Prostate gland (tissue), 2 donors: ENCODE measurements around the gene STARD5. TPM values are rescaled to one million over a fixed set of nuclear protein-coding genes. Genes with fewer than 3 reads are reported as not detected.

ENCODE experiments used
- DNase-seq: peaks from one replicate; pipeline ENCODE4 v3.0.0-alpha.2; 2019; ENCODE audit warnings: low spot score
- H3K27ac ChIP-seq, 2 donors: fragments of 200-600 bp; sonication (generic); 2 replicates each; pipeline ENCODE4 v1.5.1; 2017 to 2019
- H3K27me3 ChIP-seq: fragments of 200-600 bp; sonication (generic); replicated peaks from 2 replicates; pipeline ENCODE4 v1.5.1; 2019; ENCODE audit not compliant: insufficient read depth
- H3K36me3 ChIP-seq, 2 donors: fragments of 200-600 bp; sonication (generic); 1 replicate in 1 of 2; 2 replicates in 1 of 2; pipeline versions ENCODE4 v1.5.1 to v1.8.1; 2017 to 2019
- H3K4me1 ChIP-seq: fragments of 200-600 bp; sonication (generic); replicated peaks from 2 replicates; pipeline ENCODE4 v1.5.1; 2019
- H3K4me3 ChIP-seq, 2 donors: fragments of 200-600 bp; sonication (generic); 2 replicates each; pipeline ENCODE4 v1.5.1; 2017 to 2019
- H3K9me3 ChIP-seq: fragments of 200-600 bp; sonication (generic); 2 replicates; pipeline ENCODE4 v1.5.1; 2017
- POLR2A ChIP-seq: fragments of 450-650 bp; IDR thresholded peaks from one replicate; pipeline ENCODE4 v1.6.1; 2016; ENCODE audit warnings: antibody characterized with exemption, mild to moderate bottlenecking
- POLR2AphosphoS5 ChIP-seq: sonication (generic); formaldehyde crosslinking; IDR thresholded peaks from one replicate; pipeline ENCODE4 v1.6.1; 2017; ENCODE audit warnings: antibody characterized with exemption
- WGBS: methylation state at CpG from one replicate; pipeline ENCODE4 v1.1.5; 2018; 5-methylcytosine and 5-hydroxymethylcytosine counted together
- intact Hi-C: fragments of 100-400 bp; cut with DNase I; formaldehyde crosslinking; loops from one replicate; pipeline ENCODE4 v1.14.2; 2022
- total RNA-seq, 2 donors: library from RNA; depleted of rRNA; stranded (reverse); fragments of >200 nt; gene quantifications; one replicate each; pipeline ENCODE4 v1.1.0, GENCODE V29; 2016
- TF ChIP-seq, protein P1 (sequence below), 4 experiments: fragments of 200-600 bp in 2 of 4; fragments of 450-650 bp in 2 of 4; sonication (generic) in 2 of 4; IDR thresholded peaks; 1 replicate in 3 of 4; 2 replicates in 1 of 4; pipeline ENCODE4 v1.5.1; 2016 to 2019; ENCODE audit warnings: antibody characterized with exemption in 4 of 4, mild to moderate bottlenecking in 2 of 4, moderate library complexity in 2 of 4

The STARD5 gene
- total RNA-seq, 2 donors from 2014 or later = 19.6 to 23.2 TPM

DNA sequence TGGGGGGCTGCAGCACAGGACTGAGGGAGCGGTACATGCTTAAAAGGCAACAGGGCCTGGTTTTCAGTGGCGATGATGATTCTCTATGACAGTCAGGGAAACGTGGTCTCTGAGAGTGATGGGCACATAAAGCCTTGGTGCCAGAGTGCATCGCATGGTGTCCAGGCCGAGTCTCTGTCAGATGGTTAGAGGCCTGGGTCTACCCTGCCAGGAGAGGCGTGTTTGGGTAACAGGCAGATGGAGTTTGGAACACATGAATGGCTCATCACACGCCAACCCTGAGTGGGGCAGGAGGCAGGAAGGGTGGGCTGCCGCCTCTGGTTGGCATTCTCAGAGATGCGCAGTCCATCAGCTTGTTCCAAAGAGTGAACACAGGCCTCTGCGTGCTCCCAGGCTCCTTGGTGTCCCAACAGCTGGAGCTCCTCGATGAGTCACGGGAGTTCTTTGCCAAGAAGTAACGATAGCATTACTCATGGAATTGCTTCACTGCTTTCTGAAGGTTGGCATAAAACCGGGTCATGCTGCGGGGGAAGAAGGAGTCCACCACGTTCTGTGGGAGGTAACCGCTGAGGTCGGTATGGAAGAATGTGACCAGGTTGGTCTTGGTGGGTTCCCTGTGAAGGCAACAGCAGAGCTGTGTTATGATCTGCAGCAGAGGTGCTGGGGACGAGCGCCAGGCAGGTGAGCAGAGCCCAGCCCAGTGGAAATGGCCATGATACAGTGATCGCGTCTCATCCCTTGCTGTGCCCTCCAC lies 11.0 kb downstream of the STARD5 start:
- Histone ChIP-seq H3K27ac (peak overlapping the region; percentile 29 to 38), H3K4me1 (no peaks in the 10 kb centered on the region), H3K4me3 (no peak overlapping the region), H3K9me3 (no peaks in the 10 kb centered on the region), H3K36me3 (no peaks in the 10 kb centered on the region), H3K27me3 (no peaks in the 10 kb centered on the region)
- WGBS = 55% methylated on average over 22 of the region's 22 CpGs
- intact Hi-C loops = loop anchor here (5.0 to 10.0 kb wide), 2 partner anchors 36 to 732 kb away; partner anchors contain the start of gene MEX3B
- TF ChIP-seq, protein P1, sequence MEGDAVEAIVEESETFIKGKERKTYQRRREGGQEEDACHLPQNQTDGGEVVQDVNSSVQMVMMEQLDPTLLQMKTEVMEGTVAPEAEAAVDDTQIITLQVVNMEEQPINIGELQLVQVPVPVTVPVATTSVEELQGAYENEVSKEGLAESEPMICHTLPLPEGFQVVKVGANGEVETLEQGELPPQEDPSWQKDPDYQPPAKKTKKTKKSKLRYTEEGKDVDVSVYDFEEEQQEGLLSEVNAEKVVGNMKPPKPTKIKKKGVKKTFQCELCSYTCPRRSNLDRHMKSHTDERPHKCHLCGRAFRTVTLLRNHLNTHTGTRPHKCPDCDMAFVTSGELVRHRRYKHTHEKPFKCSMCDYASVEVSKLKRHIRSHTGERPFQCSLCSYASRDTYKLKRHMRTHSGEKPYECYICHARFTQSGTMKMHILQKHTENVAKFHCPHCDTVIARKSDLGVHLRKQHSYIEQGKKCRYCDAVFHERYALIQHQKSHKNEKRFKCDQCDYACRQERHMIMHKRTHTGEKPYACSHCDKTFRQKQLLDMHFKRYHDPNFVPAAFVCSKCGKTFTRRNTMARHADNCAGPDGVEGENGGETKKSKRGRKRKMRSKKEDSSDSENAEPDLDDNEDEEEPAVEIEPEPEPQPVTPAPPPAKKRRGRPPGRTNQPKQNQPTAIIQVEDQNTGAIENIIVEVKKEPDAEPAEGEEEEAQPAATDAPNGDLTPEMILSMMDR (IDR thresholded peaks at IDR 0.05) = no peak
- TF ChIP-seq POLR2AphosphoS5 (peak; percentile 91), POLR2A (no peak)
- DNase-seq = peak; percentile 78

- no peak for DNase-seq
- H3K27ac ChIP-seq = no peak overlapping the region
- no peak for TF ChIP-seq POLR2A
- TF ChIP-seq, protein P1 (IDR thresholded peaks at IDR 0.05) = no peak
- no peak for TF ChIP-seq POLR2AphosphoS5
- WGBS = 81% methylated on average over 10 of the region's 10 CpGs
- H3K36me3 ChIP-seq = no peaks in the 10 kb centered on the region
- H3K4me3 ChIP-seq = no peak overlapping the region
- H3K27me3 ChIP-seq = no peaks in the 10 kb centered on the region
- H3K4me1 ChIP-seq = no peaks in the 10 kb centered on the region
- intact Hi-C loops = loop anchor here (5.0 to 10.0 kb wide), 2 partner anchors 35 to 733 kb away; partner anchors contain the start of gene MEX3B
- H3K9me3 ChIP-seq = no peaks in the 10 kb centered on the region
Observed at GRCh38 chr15:81311752-81312464, 12.0 kb downstream of the STARD5 start.

DNA sequence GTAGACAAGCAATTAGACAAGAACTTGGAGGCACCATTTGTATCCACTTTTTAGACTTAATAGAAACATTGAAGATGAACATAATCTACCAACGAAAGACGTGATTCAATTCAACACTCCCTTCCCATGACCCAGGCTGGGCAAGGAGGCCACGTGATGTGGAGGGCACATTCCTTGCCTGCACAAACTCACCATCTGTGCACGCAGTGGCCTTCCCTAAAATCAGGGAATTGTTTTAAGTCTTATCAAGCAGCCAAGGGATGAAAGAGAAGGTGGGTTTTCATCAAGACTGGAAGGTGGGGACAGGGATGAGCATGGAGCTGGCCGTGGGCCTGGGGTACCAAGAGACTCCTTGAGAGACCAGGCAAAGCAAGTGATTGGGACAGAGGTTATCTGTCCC lies 13.5 kb downstream of the STARD5 start:
- Histone ChIP-seq H3K4me1 (no peaks in the 10 kb centered on the region), H3K27ac (no peak overlapping the region), H3K9me3 (no peaks in the 10 kb centered on the region), H3K4me3 (no peak overlapping the region), H3K27me3 (no peaks in the 10 kb centered on the region), H3K36me3 (no peaks in the 10 kb centered on the region)
- no peak for DNase-seq
- TF ChIP-seq POLR2AphosphoS5 (no peak), POLR2A (no peak)
- TF ChIP-seq, protein P1 (IDR thresholded peaks at IDR 0.05) = no peak
- 97% methylated on average over 5 of the region's 5 CpGs for WGBS
- intact Hi-C loops = loop anchor here (5.0 to 10.0 kb wide), 2 partner anchors 33 to 734 kb away; partner anchors contain the start of gene MEX3B

DNA sequence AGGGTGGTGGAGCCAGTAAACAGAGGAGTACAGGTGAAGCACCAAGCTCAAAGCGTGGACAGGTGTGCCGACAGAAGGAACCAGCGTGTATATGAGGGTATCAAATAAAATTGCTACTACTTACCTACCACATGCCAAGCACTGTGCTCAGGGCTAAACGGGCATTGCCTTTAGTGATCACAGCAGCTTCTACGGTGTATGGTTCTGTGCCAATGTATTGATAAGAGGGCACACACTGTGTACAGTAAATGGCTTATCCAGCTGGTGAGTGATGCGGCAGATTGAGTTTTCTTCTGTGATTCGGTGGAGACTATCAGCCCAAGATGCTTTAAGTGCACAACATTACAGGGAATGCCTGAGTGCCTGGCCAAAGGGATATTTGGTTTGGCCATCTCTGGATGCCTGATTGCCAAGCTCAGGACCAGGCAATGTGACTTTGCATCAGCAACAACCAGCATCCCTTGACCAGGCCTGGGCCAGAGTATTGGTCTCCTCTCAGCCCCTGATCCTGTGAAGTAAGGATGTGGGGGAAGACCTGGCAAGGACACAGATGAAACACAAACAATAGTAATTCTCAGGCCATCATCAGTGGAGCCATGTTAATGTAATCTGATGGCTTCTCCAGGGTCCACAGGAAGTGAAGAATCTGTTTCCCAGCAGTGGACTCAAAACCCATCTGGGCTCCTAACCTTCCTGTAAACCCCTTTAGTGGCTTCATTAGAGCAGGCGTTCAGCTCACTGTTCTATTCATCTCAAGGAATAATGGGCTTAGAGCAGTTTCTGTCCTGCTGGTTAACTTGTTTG lies 14.1 kb downstream of the STARD5 start:
- Histone ChIP-seq H3K36me3 (no peaks in the 10 kb centered on the region), H3K4me3 (no peak overlapping the region), H3K27me3 (no peaks in the 10 kb centered on the region), H3K9me3 (no peaks in the 10 kb centered on the region), H3K27ac (no peak overlapping the region), H3K4me1 (no peaks in the 10 kb centered on the region)
- no peak for TF ChIP-seq POLR2AphosphoS5
- 96% methylated on average over 8 of the region's 8 CpGs for WGBS
- no peak for DNase-seq
- intact Hi-C loops = loop anchor here (5.0 to 10.0 kb wide), 2 partner anchors 33 to 735 kb away; partner anchors contain the start of gene MEX3B

DNA sequence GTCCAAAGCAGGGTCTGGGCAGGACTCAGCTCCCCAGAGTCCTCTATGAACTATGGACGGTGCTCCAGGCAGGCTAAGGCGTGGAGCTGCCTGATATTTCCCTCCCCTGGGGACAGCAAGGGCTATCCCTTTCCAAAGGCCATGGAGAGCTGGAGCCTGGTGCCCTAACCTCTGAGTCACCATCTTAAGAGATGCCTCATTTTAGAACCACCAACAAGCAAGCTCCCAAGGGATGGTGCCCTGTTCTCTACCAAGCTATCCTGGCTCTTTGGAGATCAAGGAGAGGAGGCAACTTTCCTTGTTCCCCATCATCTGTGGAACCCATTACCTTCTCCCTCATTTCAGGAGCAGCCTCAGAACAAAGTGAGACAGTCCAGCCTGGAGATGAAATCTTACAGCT lies 15.7 kb downstream of the STARD5 start:
- H3K36me3 ChIP-seq = no peaks in the 10 kb centered on the region
- no peak for DNase-seq
- H3K27me3 ChIP-seq = no peaks in the 10 kb centered on the region
- H3K4me3 ChIP-seq = no peak overlapping the region
- WGBS = 100% methylated on average over 1 of the region's 2 CpGs
- TF ChIP-seq, protein P1 (IDR thresholded peaks at IDR 0.05) = no peak
- TF ChIP-seq POLR2A = no peak
- TF ChIP-seq POLR2AphosphoS5 = no peak
- H3K4me1 ChIP-seq = peaks cover 3% of the 10 kb centered on the region
- intact Hi-C loops = no loop called here
- no peaks in the 10 kb centered on the region for H3K9me3 ChIP-seq
- no peak overlapping the region for H3K27ac ChIP-seq
